Subcutaneous adipose tissue (tissue), 4 donors: ENCODE measurements around the gene WDR93. TPM values are rescaled to one million over a fixed set of nuclear protein-coding genes. Genes with fewer than 3 reads are reported as not detected.

Source experiments
- total RNA-seq, 4 donors: library from RNA; depleted of rRNA; stranded (reverse); fragments of >200 nt; gene quantifications; one replicate each; pipeline ENCODE4 v1.1.0, GENCODE V29; 2016
- TF ChIP-seq, protein P1 (sequence below): fragments of 450-650 bp; IDR thresholded peaks from one replicate; pipeline ENCODE4 v1.5.1; 2016; ENCODE audit warnings: low read depth, mild to moderate bottlenecking, control low read depth, antibody characterized with exemption, moderate library complexity

The WDR93 gene
- total RNA-seq, 4 donors from 2014 or later = 0.57 to 1.8 (median 0.85) TPM; not detected in 1

DNA sequence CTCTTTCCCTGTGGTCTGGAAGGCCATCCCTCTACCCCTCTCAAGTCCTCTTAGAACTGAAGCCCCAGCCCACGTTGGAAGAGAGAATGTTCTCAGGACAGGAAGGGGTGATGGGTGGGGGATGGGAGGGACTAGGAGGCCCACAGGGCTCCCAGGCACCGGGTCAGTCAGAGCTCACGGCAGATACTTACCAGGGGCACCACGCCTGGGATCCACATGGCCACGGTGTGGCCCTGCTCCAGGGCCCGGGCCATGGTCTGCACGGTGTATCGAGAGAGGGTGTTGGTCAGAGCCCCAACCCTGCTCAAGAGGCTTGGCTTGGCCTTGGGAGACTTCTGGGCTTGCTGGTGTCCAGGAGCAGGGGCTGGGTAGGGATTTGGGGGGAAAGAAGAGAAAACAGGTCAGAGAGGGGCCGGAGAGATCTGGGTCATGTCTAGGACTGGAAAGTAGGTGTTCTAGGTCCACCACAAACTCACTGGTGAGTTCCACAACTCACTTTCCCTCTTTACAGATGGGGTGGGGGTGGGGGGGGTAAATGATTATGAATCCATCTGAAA lies 21.2 kb upstream of the WDR93 start:
- TF ChIP-seq, protein P1, sequence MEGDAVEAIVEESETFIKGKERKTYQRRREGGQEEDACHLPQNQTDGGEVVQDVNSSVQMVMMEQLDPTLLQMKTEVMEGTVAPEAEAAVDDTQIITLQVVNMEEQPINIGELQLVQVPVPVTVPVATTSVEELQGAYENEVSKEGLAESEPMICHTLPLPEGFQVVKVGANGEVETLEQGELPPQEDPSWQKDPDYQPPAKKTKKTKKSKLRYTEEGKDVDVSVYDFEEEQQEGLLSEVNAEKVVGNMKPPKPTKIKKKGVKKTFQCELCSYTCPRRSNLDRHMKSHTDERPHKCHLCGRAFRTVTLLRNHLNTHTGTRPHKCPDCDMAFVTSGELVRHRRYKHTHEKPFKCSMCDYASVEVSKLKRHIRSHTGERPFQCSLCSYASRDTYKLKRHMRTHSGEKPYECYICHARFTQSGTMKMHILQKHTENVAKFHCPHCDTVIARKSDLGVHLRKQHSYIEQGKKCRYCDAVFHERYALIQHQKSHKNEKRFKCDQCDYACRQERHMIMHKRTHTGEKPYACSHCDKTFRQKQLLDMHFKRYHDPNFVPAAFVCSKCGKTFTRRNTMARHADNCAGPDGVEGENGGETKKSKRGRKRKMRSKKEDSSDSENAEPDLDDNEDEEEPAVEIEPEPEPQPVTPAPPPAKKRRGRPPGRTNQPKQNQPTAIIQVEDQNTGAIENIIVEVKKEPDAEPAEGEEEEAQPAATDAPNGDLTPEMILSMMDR = no peak

- TF ChIP-seq, protein P1 = no peak
These were observed 20.7 kb upstream of the WDR93 start for GRCh38 chr15:89669941-89670340.

DNA sequence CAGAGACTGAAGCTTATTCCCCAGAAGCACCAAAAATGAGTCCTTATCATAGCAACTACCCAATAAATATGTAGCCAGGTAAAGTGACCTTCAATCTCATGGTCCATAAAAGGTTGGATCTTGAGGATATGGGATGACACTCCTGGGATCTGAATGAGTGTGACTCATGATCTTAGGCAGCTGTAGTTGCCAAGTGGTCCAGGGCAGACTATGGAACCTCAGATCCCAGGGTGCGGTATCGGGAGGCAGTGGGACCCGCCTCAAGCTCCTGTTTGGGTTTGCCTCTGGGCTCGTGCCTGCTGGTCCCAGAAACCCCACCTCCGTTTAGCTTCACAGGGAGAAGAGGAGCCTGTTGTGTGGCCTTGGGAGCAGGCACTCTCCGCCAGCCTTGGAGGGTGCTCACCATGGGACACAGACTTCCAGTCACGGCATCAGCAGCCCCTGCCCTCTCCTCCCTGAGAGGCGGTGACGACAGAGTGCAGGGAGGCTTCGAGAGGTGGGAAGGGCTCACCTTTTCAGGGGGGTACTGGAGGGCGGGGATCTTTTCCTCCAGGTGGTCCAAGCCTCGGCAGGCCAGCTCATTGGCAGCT lies 19.5 kb upstream of the WDR93 start:
- TF ChIP-seq, protein P1 = no peak

- TF ChIP-seq, protein P1 = no peak
These were observed 18.9 kb upstream of the WDR93 start for GRCh38 chr15:89671687-89672086.

GRCh38 chr15:89672221-89673164 lies 18.1 kb upstream of the WDR93 start:
- TF ChIP-seq, protein P1 = no peak

- TF ChIP-seq, protein P1 = no peak
These were observed 17.5 kb upstream of the WDR93 start for GRCh38 chr15:89673165-89673512.

GRCh38 chr15:89674526-89674925 lies 16.1 kb upstream of the WDR93 start:
- TF ChIP-seq, protein P1 = no peak
